ENCODE measurements around the gene PRDM11. TPM values are rescaled to one million over a fixed set of nuclear protein-coding genes. Genes with fewer than 3 reads are reported as not detected.

Gene PRDM11
- total RNA-seq, 1 donor from 2014 or later, result 60.2 TPM

GRCh38 chr11:45143494-45143893, 2.9 kb upstream of the PRDM11 start:
- Mint-ChIP-seq H3K4me3 (no peak overlapping the region), H3K9me3 (no peaks in the 10 kb centered on the region), H3K27me3 (ENCODE audit: low read depth) (peaks cover 66% of the 10 kb centered on the region), H3K27ac (no peak overlapping the region), H3K36me3 (no peaks in the 10 kb centered on the region), H3K4me1 (peaks cover 17% of the 10 kb centered on the region)
- DNase-seq (ENCODE audit: low spot score in 2 of 2, unreplicated experiment in 2 of 2), result no peak
- TF ChIP-seq CTCF (IDR thresholded peaks at IDR 0.05; ENCODE audit: unreplicated experiment), result no peak

- H3K4me3 Mint-ChIP-seq, result no peak overlapping the region
- no peaks in the 10 kb centered on the region for H3K36me3 Mint-ChIP-seq
- H3K9me3 Mint-ChIP-seq, result no peaks in the 10 kb centered on the region
- TF ChIP-seq CTCF (IDR thresholded peaks at IDR 0.05; ENCODE audit: unreplicated experiment), result no peak
- H3K4me1 Mint-ChIP-seq, result peaks cover 25% of the 10 kb centered on the region
- DNase-seq (ENCODE audit: low spot score in 2 of 2, unreplicated experiment in 2 of 2), result peak in 1 of 2 experiments; percentile 31
- H3K27me3 Mint-ChIP-seq (ENCODE audit: low read depth), result peaks cover 59% of the 10 kb centered on the region
- H3K27ac Mint-ChIP-seq, result no peak overlapping the region
These were observed 2.0 kb upstream of the PRDM11 start for GRCh38 chr11:45144126-45145082.

- peak in 1 of 2 experiments; percentile 11 for DNase-seq (ENCODE audit: low spot score in 2 of 2, unreplicated experiment in 2 of 2)
- Mint-ChIP-seq H3K9me3 (no peaks in the 10 kb centered on the region), H3K27ac (no peak overlapping the region), H3K4me1 (peaks cover 25% of the 10 kb centered on the region), H3K4me3 (peak overlapping the region; percentile 84), H3K27me3 (ENCODE audit: low read depth) (peaks cover 53% of the 10 kb centered on the region), H3K36me3 (peaks cover under 1% of the 10 kb centered on the region)
- TF ChIP-seq CTCF (IDR thresholded peaks at IDR 0.05; ENCODE audit: unreplicated experiment), result no peak
These were observed 1.4 kb upstream of the PRDM11 start for GRCh38 chr11:45145083-45145378.

- DNase-seq (ENCODE audit: low spot score in 2 of 2, unreplicated experiment in 2 of 2), result peak in 1 of 2 experiments; percentile 41
- Mint-ChIP-seq H3K27ac (peak overlapping the region; percentile 97), H3K4me1 (peaks cover 27% of the 10 kb centered on the region), H3K27me3 (ENCODE audit: low read depth) (peaks cover 48% of the 10 kb centered on the region), H3K36me3 (peaks cover 2% of the 10 kb centered on the region), H3K4me3 (peak overlapping the region; percentile 84), H3K9me3 (no peaks in the 10 kb centered on the region)
- TF ChIP-seq CTCF (IDR thresholded peaks at IDR 0.05; ENCODE audit: unreplicated experiment), result no peak
These were observed 914 bp upstream of the PRDM11 start for GRCh38 chr11:45145379-45146071.

- Mint-ChIP-seq H3K9me3 (no peaks in the 10 kb centered on the region), H3K4me3 (peak overlapping the region; percentile 85), H3K4me1 (peaks cover 27% of the 10 kb centered on the region), H3K27me3 (ENCODE audit: low read depth) (peaks cover 33% of the 10 kb centered on the region), H3K36me3 (peaks cover 2% of the 10 kb centered on the region), H3K27ac (peak overlapping the region; percentile 96)
- DNase-seq (ENCODE audit: low spot score in 2 of 2, unreplicated experiment in 2 of 2), result peak; percentile 95 to 96
- no peak for TF ChIP-seq CTCF (IDR thresholded peaks at IDR 0.05; ENCODE audit: unreplicated experiment)
These were observed 734 bp downstream of the PRDM11 start for GRCh38 chr11:45147017-45147728.
